B cell (primary cell): ENCODE measurements around the gene TWF2. TPM values are rescaled to one million over a fixed set of nuclear protein-coding genes. Genes with fewer than 3 reads are reported as not detected.

ENCODE experiments used
- ATAC-seq: fragments of 200-7000 bp; cut with Tn5 transposase; one replicate; pipeline ENCODE4 v1.10.0; 2021; ENCODE audit warnings: low read depth, mild to moderate bottlenecking, moderate number of reproducible peaks, moderate library complexity
- CTCF ChIA-PET: fragments of 350-600 bp; sonication (Branson Sonifier 250); formaldehyde crosslinking; loops from one replicate; lab custom pipeline; 2021; ENCODE audit warnings: antibody characterized with exemption, inconsistent platforms; lab: Charles Lee
- POLR2A ChIA-PET: fragments of 350-600 bp; sonication (Branson Sonifier 250); formaldehyde crosslinking; loops from one replicate; lab custom pipeline; 2021; ENCODE audit warnings: antibody characterized with exemption; lab: Charles Lee
- DNase-seq: peaks from one replicate; pipeline ENCODE4 v3.0.0; 2013
- H2AFZ ChIP-seq: 2 replicates; pipeline ENCODE4 v1.6.1; 2012; ENCODE audit warnings: mild to moderate bottlenecking, low read depth, low read length; ENCODE audit not compliant: insufficient read depth, poor library complexity, severe bottlenecking
- H3K27ac ChIP-seq, 2 donors: 1 replicate in 1 of 2; 2 replicates in 1 of 2; pipeline ENCODE4 v1.5.1; 2012 to 2013; ENCODE audit warnings: low read length in 2 of 2, mild to moderate bottlenecking in 2 of 2, moderate library complexity in 1 of 2
- H3K27me3 ChIP-seq, 4 experiments: fragments of 200-600 bp in 1 of 4; sonication (generic) in 1 of 4; replicated peaks in 1 of 4; 1 replicate in 2 of 4; 2 replicates in 2 of 4; pipeline versions ENCODE4 v1.6.1 to v1.7.0; 2013 to 2016; ENCODE audit warnings: low read length in 3 of 4, mild to moderate bottlenecking in 2 of 4, mixed read lengths in 1 of 4, moderate library complexity in 1 of 4; ENCODE audit not compliant: insufficient read depth in 4 of 4, control insufficient read depth in 3 of 4; ENCODE audit errors: control extremely low read depth in 1 of 4
- H3K36me3 ChIP-seq, 2 experiments: replicated peaks in 1 of 2; 1 replicate in 1 of 2; 2 replicates in 1 of 2; pipeline versions ENCODE4 v1.6.1 to v1.7.1; 2013; ENCODE audit warnings: low read length in 1 of 2; ENCODE audit not compliant: insufficient read depth in 2 of 2, control insufficient read depth in 1 of 2; ENCODE audit errors: control extremely low read depth in 1 of 2, extremely low read depth in 1 of 2
- H3K4me1 ChIP-seq, 2 donors: fragments of 200-600 bp in 1 of 2; sonication (generic) in 1 of 2; 1 replicate in 1 of 2; 2 replicates in 1 of 2; pipeline versions ENCODE4 v1.5.1 to v1.6.1; 2013 to 2017; ENCODE audit warnings: low read length in 2 of 2; ENCODE audit not compliant: control insufficient read depth in 2 of 2, insufficient read depth in 2 of 2
- H3K4me2 ChIP-seq: replicated peaks from 2 replicates; pipeline ENCODE3; 2012; ENCODE audit warnings: mild to moderate bottlenecking, low read depth, low read length; ENCODE audit not compliant: poor library complexity, severe bottlenecking
- H3K4me3 ChIP-seq, 5 experiments: fragments of 200-600 bp in 1 of 5; sonication (generic) in 1 of 5; 1 replicate in 3 of 5; 2 replicates in 2 of 5; pipeline versions ENCODE4 v1.5.1 to v1.7.0; 2011 to 2016; ENCODE audit warnings: low read length in 4 of 5, mild to moderate bottlenecking in 4 of 5, low read depth in 2 of 5, control low read depth in 1 of 5, moderate library complexity in 1 of 5; ENCODE audit not compliant: insufficient read depth in 1 of 5; ENCODE audit errors: control extremely low read depth in 1 of 5, extremely low read depth in 1 of 5
- H3K79me2 ChIP-seq: fragments of 200-600 bp; sonication (generic); one replicate; pipeline ENCODE4 v1.6.0; 2016; ENCODE audit warnings: low read length; ENCODE audit not compliant: control insufficient read depth, insufficient read depth
- H3K9ac ChIP-seq: fragments of 200-600 bp; sonication (generic); 2 replicates; pipeline ENCODE4 v1.6.1; 2017; ENCODE audit warnings: mild to moderate bottlenecking, low read length, moderate library complexity
- H3K9me3 ChIP-seq, 3 donors: one replicate each; pipeline versions ENCODE4 v1.6.1 to v1.7.1; 2013; ENCODE audit warnings: low read length in 2 of 3; ENCODE audit not compliant: control insufficient read depth in 2 of 3, insufficient read depth in 1 of 3; ENCODE audit errors: control extremely low read depth in 1 of 3
- H4K20me1 ChIP-seq: 2 replicates; pipeline ENCODE4 v1.6.0; 2012; ENCODE audit warnings: mild to moderate bottlenecking, low read length; ENCODE audit not compliant: insufficient read depth, control insufficient read depth, poor library complexity, severe bottlenecking
- H3K27ac Mint-ChIP-seq: one replicate; pipeline ENCODE4 v1.8.0; 2021; ENCODE audit warnings: mixed read lengths
- H3K27me3 Mint-ChIP-seq: one replicate; pipeline ENCODE4 v1.8.0; 2021; ENCODE audit warnings: mixed read lengths
- H3K4me1 Mint-ChIP-seq: one replicate; pipeline ENCODE4 v1.8.0; 2021; ENCODE audit warnings: mixed read lengths
- H3K4me3 Mint-ChIP-seq: one replicate; pipeline ENCODE4 v1.8.0; 2021; ENCODE audit warnings: mixed read lengths
- H3K9me3 Mint-ChIP-seq: one replicate; pipeline ENCODE4 v1.8.0; 2022; ENCODE audit warnings: mixed read lengths; ENCODE audit not compliant: insufficient read depth
- CTCF ChIP-seq: fragments of 200-600 bp; IDR thresholded peaks from one replicate; pipeline ENCODE4 v1.8.0; 2022; ENCODE audit warnings: antibody characterized with exemption, mild to moderate bottlenecking
- EZH2 ChIP-seq: IDR thresholded peaks from 2 replicates; pipeline ENCODE4 v1.6.1; 2012; ENCODE audit warnings: borderline replicate concordance, low read depth, mild to moderate bottlenecking, moderate library complexity, low read length; ENCODE audit not compliant: insufficient read depth, poor library complexity, severe bottlenecking
- WGBS: methylation state at CpG from one replicate; pipeline ENCODE4 v1.1.5; 2013; ENCODE audit warnings: missing lambda C conversion rate; ENCODE audit not compliant: insufficient coverage; 5-methylcytosine and 5-hydroxymethylcytosine counted together
- intact Hi-C: fragments of 100-400 bp; cut with micrococcal nuclease; formaldehyde crosslinking; loops from one replicate; pipeline ENCODE4 v1.10.0; 2022
- polyA plus RNA-seq: library from polyadenylated mRNA; depleted of rRNA; stranded (reverse); fragments of >200 nt; gene quantifications from 2 replicates; pipeline ENCODE4 v1.2.3, GENCODE V29; 2012
- total RNA-seq, 2 donors: library from RNA; stranded (reverse); fragments of 120-200 nt in 1 of 2; gene quantifications; 1 replicate in 1 of 2; 2 replicates in 1 of 2; pipeline versions ENCODE4 v1.2.3 to v1.2.4, GENCODE V29; 2013 to 2022

The TWF2 gene
- total and polyA plus RNA-seq, 2 donors (not counting 1 experiment from before 2014, with no cell fraction given), result 60.3 to 88.2 TPM

- Histone ChIP-seq H2AFZ (no peak overlapping the region), H4K20me1 (peaks cover 17% of the 10 kb centered on the region), H3K27me3 (no peaks in the 10 kb centered on the region), H3K4me3 (no peak overlapping the region), H3K79me2 (peaks cover 49% of the 10 kb centered on the region), H3K4me2 (no peak overlapping the region), H3K36me3 (peaks cover 0 to 5% of the 10 kb centered on the region in 2 experiments), H3K27ac (no peak overlapping the region), H3K9ac (no peak overlapping the region), H3K4me1 (peaks cover 29 to 40% of the 10 kb centered on the region in 2 donors), H3K9me3 (no peaks in the 10 kb centered on the region)
- Mint-ChIP-seq H3K4me3 (peak overlapping the region; percentile 29), H3K4me1 (peaks cover 35% of the 10 kb centered on the region), H3K9me3 (no peaks in the 10 kb centered on the region), H3K27me3 (no peaks in the 10 kb centered on the region), H3K27ac (no peak overlapping the region)
- POLR2A ChIA-PET, result interaction anchor here (1.0 to 5.0 kb wide), 4 partner anchors 8 to 46 kb away, joined by 3 to 52 read pairs (median 4); partner anchors contain the start of gene GLYCTK
- CTCF ChIA-PET, result interaction anchor here (1.0 to 17.5 kb wide), 9 partner anchors 9 to 168 kb away, joined by 3 to 265 read pairs (median 14); partner anchors contain the start of genes GLYCTK, TLR9 and TWF2
- no peak for TF ChIP-seq EZH2
- no peak for TF ChIP-seq CTCF
- intact Hi-C loops, result no loop called here
- no peak for ATAC-seq
- WGBS, result 95% methylated on average over 4 of the region's 6 CpGs
- no peak for DNase-seq
Measured at GRCh38 chr3:52280050-52280461, 41.1 kb upstream of the TWF2 start.

- no peak overlapping the region for H2AFZ ChIP-seq
- ChIA-PET POLR2A (interaction anchor here (1.0 to 5.0 kb wide), 9 partner anchors 9 to 54 kb away, joined by 3 to 52 read pairs (median 12); partner anchors contain the start of genes GLYCTK, TLR9 and TWF2), CTCF (interaction anchor here (1.0 to 17.5 kb wide), 9 partner anchors 9 to 168 kb away, joined by 3 to 265 read pairs (median 14); partner anchors contain the start of genes GLYCTK, TLR9 and TWF2)
- Mint-ChIP-seq H3K27me3 (no peaks in the 10 kb centered on the region), H3K4me1 (peaks cover 37% of the 10 kb centered on the region), H3K9me3 (no peaks in the 10 kb centered on the region), H3K27ac (no peak overlapping the region), H3K4me3 (peak overlapping the region; percentile 95)
- ATAC-seq (no peak), DNase-seq (no peak)
- intact Hi-C loops, result loop anchor here (2.0 to 5.0 kb wide), 4 partner anchors 33 to 282 kb away; partner anchors contain the start of genes DUSP7, RPL29 and UQCC5
- TF ChIP-seq EZH2 (no peak), CTCF (no peak)
- no peaks in the 10 kb centered on the region for H3K9me3 ChIP-seq
- peaks cover 29 to 43% of the 10 kb centered on the region in 2 donors for H3K4me1 ChIP-seq
- WGBS, result no CpG with 5 or more reads among the region's 2 CpGs
- H3K4me3 ChIP-seq, result no peak overlapping the region
- H3K4me2 ChIP-seq, result peak overlapping the region; percentile 79
- peaks cover 53% of the 10 kb centered on the region for H3K79me2 ChIP-seq
- peaks cover 0 to 5% of the 10 kb centered on the region in 2 experiments for H3K36me3 ChIP-seq
- peaks cover 22% of the 10 kb centered on the region for H4K20me1 ChIP-seq
- no peaks in the 10 kb centered on the region for H3K27me3 ChIP-seq
- peak overlapping the region in 1 of 2 donors; percentile 23 for H3K27ac ChIP-seq
- no peak overlapping the region for H3K9ac ChIP-seq
Measured at GRCh38 chr3:52279596-52279995, 40.6 kb upstream of the TWF2 start.
